ENCODE measurements around the gene FIGNL2.
"Not testable (repeated sequence)": the region's sequence is repeated elsewhere in the genome, so short reads cannot be mapped to it uniquely, and the experiment has no call there.

The FIGNL2 gene

GRCh38 chr12:51848326-51848727 is at the start of gene FIGNL2:
TSS of gene FIGNL2 (minus strand) at chr12:51848718. CDS start at chr12:51822413, 26,305 bp downstream.
- no peak for DNase-seq (ENCODE audit: low read depth)

GRCh38 chr12:51897181-51897580 is 48.7 kb upstream of the FIGNL2 start:
- no peak for DNase-seq (ENCODE audit: low read depth)

GRCh38 chr12:51896236-51896635 is 47.7 kb upstream of the FIGNL2 start:
- no peak for DNase-seq (ENCODE audit: low read depth)

GRCh38 chr12:51895378-51896135 is 47.0 kb upstream of the FIGNL2 start:
- DNase-seq (ENCODE audit: low read depth) = no peak

GRCh38 chr12:51893786-51894185 is 45.3 kb upstream of the FIGNL2 start:
- DNase-seq (ENCODE audit: low read depth) = no peak

GRCh38 chr12:51891843-51892242 is 43.3 kb upstream of the FIGNL2 start:
- DNase-seq (ENCODE audit: low read depth) = no peak

- no peak for DNase-seq (ENCODE audit: low read depth)
These were observed 42.1 kb upstream of the FIGNL2 start for GRCh38 chr12:51890511-51891171.

GRCh38 chr12:51890133-51890464 is 41.6 kb upstream of the FIGNL2 start:
- no peak for DNase-seq (ENCODE audit: low read depth)

- DNase-seq (ENCODE audit: low read depth) = no peak
These were observed 41.0 kb upstream of the FIGNL2 start for GRCh38 chr12:51889216-51890132.

- no peak for DNase-seq (ENCODE audit: low read depth)
These were observed 40.0 kb upstream of the FIGNL2 start for GRCh38 chr12:51888316-51889215.

GRCh38 chr12:51887476-51888315 is 39.2 kb upstream of the FIGNL2 start, which contains the start of gene ANKRD33:
TSS of gene ANKRD33 (plus strand) at chr12:51888103. CDS start at chr12:51888187, 84 bp downstream.
- no peak for DNase-seq (ENCODE audit: low read depth)

GRCh38 chr12:51886021-51886710 is 37.6 kb upstream of the FIGNL2 start:
- peak; percentile 89 for DNase-seq (ENCODE audit: low read depth)

GRCh38 chr12:51885294-51886020 is 36.9 kb upstream of the FIGNL2 start:
- DNase-seq (ENCODE audit: low read depth) = not testable (repeated sequence)

GRCh38 chr12:51884676-51885229 is 36.2 kb upstream of the FIGNL2 start:
- no peak for DNase-seq (ENCODE audit: low read depth)

- DNase-seq (ENCODE audit: low read depth) = no peak
These were observed 35.6 kb upstream of the FIGNL2 start for GRCh38 chr12:51883998-51884675.

GRCh38 chr12:51883295-51883694 is 34.8 kb upstream of the FIGNL2 start:
- DNase-seq (ENCODE audit: low read depth) = no peak

GRCh38 chr12:51879102-51879501 is 30.6 kb upstream of the FIGNL2 start:
- DNase-seq (ENCODE audit: low read depth) = no peak

GRCh38 chr12:51874486-51874885 is 26.0 kb upstream of the FIGNL2 start:
- no peak for DNase-seq (ENCODE audit: low read depth)

Data from fibroblast of the conjunctiva (primary cell).